Esophagus squamous epithelium (tissue), 4 donors: ENCODE results near the gene EHD4.

Source experiments
- CTCF ChIP-seq, 6 experiments: fragments of 450-650 bp in 4 of 6; fragments of 200-600 bp in 2 of 6; sonication (generic) in 2 of 6; IDR thresholded peaks; one replicate each; pipeline ENCODE4 v1.5.1; 2016 to 2019; ENCODE audit warnings: antibody characterized with exemption in 6 of 6, mild to moderate bottlenecking in 4 of 6, moderate library complexity in 4 of 6
- POLR2A ChIP-seq, 4 donors: fragments of 450-650 bp; IDR thresholded peaks; one replicate each; pipeline ENCODE4 v1.6.1; 2017; ENCODE audit warnings: antibody characterized with exemption in 4 of 4, mild to moderate bottlenecking in 4 of 4, moderate library complexity in 3 of 4

GRCh38 chr15:41908736-41909461, 63.5 kb downstream of the EHD4 start:
- TF ChIP-seq CTCF (IDR thresholded peaks at IDR 0.05), result no peak
- TF ChIP-seq POLR2A (IDR thresholded peaks at IDR 0.05), result no peak
